Natural killer cell (primary cell): Measurements from ENCODE around the gene TYROBP. TPM values are rescaled to one million over a fixed set of nuclear protein-coding genes. Genes with fewer than 3 reads are reported as not detected.

ENCODE experiments used
- ATAC-seq, 3 donors: fragments of 150-1000 bp in 2 of 3; fragments of 200-7000 bp in 1 of 3; cut with Tn5 transposase; 1 replicate in 1 of 3; 2 replicates in 2 of 3; pipeline ENCODE4 v1.10.0; 2021; ENCODE audit warnings: mild to moderate bottlenecking in 2 of 3, moderate library complexity in 2 of 3
- DNase-seq, 2 donors: peaks; one replicate each; pipeline versions ENCODE4 v3.0.0 to v3.0.0-alpha.2; 2013 to 2021; ENCODE audit warnings: mixed read lengths in 1 of 2
- H3K27ac ChIP-seq: one replicate; pipeline ENCODE4 v1.5.1; 2013; ENCODE audit warnings: mild to moderate bottlenecking, low read length
- H3K27me3 ChIP-seq: one replicate; pipeline ENCODE4 v1.6.1; 2013; ENCODE audit warnings: low read length; ENCODE audit not compliant: control insufficient read depth, insufficient read depth
- H3K36me3 ChIP-seq: one replicate; pipeline ENCODE4 v1.6.1; 2013; ENCODE audit warnings: low read length; ENCODE audit not compliant: control insufficient read depth, insufficient read depth
- H3K4me1 ChIP-seq: one replicate; pipeline ENCODE4 v1.6.1; 2013; ENCODE audit warnings: low read length; ENCODE audit not compliant: control insufficient read depth, insufficient read depth
- H3K4me3 ChIP-seq: one replicate; pipeline ENCODE4 v1.5.1; 2013; ENCODE audit warnings: low read length
- H3K9me3 ChIP-seq: one replicate; pipeline ENCODE4 v1.6.1; 2013; ENCODE audit warnings: low read length; ENCODE audit not compliant: control insufficient read depth, insufficient read depth
- H3K27ac Mint-ChIP-seq, 2 donors: one replicate each; pipeline ENCODE4 v1.8.0; 2022; ENCODE audit warnings: mild to moderate bottlenecking in 2 of 2, mixed read lengths in 2 of 2, moderate library complexity in 1 of 2
- H3K27me3 Mint-ChIP-seq, 2 donors: one replicate each; pipeline ENCODE4 v1.8.0; 2022; ENCODE audit warnings: low read depth in 2 of 2, mixed read lengths in 2 of 2
- H3K36me3 Mint-ChIP-seq: one replicate; pipeline ENCODE4 v1.8.0; 2022; ENCODE audit warnings: mixed read lengths
- H3K4me1 Mint-ChIP-seq, 2 donors: one replicate each; pipeline ENCODE4 v1.8.0; 2022; ENCODE audit warnings: mixed read lengths in 2 of 2
- H3K4me3 Mint-ChIP-seq: one replicate; pipeline ENCODE4 v1.8.0; 2022; ENCODE audit warnings: mild to moderate bottlenecking, moderate library complexity, mixed read lengths
- H3K9me3 Mint-ChIP-seq, 2 donors: one replicate each; pipeline ENCODE4 v1.8.0; 2022; ENCODE audit warnings: mixed read lengths in 2 of 2
- CTCF ChIP-seq: fragments of 200-600 bp; IDR thresholded peaks from one replicate; pipeline ENCODE4 v1.8.0; 2022; ENCODE audit warnings: antibody characterized with exemption
- WGBS: methylation state at CpG from one replicate; pipeline ENCODE4 v1.1.7; 2013; ENCODE audit warnings: missing lambda C conversion rate; ENCODE audit not compliant: insufficient coverage; 5-methylcytosine and 5-hydroxymethylcytosine counted together
- intact Hi-C: fragments of 100-400 bp; cut with micrococcal nuclease; formaldehyde crosslinking; loops from one replicate; pipeline ENCODE4 v1.14.2; 2022
- total RNA-seq, 4 donors: library from RNA; stranded (reverse); fragments of 120-200 nt in 1 of 4; gene quantifications; one replicate each; pipeline versions ENCODE4 v1.2.3 to v1.2.4, GENCODE V29; 2013 to 2022

Gene TYROBP
- total RNA-seq, 3 donors from 2014 or later (not counting 1 experiment from before 2014, with no cell fraction given): 439 to 494 (median 469) TPM

DNA sequence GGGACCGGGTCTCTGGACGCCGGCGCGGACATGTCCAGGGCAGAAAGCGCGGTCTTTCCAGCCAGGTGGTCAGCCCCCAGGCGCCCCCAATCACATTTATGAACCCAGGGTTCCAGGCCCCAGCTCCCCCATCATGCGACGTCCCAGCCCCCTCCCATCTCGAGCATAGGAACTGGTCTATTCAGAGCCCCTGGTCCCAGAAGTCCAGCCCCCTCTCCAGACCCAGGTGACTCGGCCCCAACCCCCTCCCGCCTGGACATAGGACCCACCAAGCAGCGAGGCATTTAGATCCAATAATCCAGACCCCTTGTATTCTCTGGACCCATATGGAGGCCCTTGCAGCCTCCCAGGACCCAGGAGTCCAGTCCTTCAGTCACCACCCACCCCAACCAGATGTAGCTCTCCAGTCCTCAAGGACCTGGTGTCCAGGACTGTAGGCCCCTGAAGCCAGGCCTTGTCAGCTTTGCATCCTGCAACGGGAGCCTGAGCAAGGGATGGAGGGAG is 39.2 kb downstream of the TYROBP start:
- 3% methylated on average over 15 of the region's 15 CpGs for WGBS
- H3K4me3 ChIP-seq: no peak overlapping the region
- no peaks in the 10 kb centered on the region for H3K36me3 Mint-ChIP-seq
- no peak overlapping the region for H3K27ac Mint-ChIP-seq
- no peak for TF ChIP-seq CTCF
- ATAC-seq (no peak), DNase-seq (no peak)
- H3K4me1 ChIP-seq: peaks cover 19% of the 10 kb centered on the region
- H3K27me3 ChIP-seq: peaks cover 35% of the 10 kb centered on the region
- intact Hi-C loops: no loop called here
- peaks cover 50 to 53% of the 10 kb centered on the region in 2 donors for H3K27me3 Mint-ChIP-seq
- H3K9me3 ChIP-seq: no peaks in the 10 kb centered on the region
- no peak overlapping the region for H3K27ac ChIP-seq
- no peaks in the 10 kb centered on the region for H3K36me3 ChIP-seq
- H3K4me3 Mint-ChIP-seq: peak overlapping the region; percentile 40
- H3K9me3 Mint-ChIP-seq: no peaks in the 10 kb centered on the region
- H3K4me1 Mint-ChIP-seq: peaks cover 10 to 17% of the 10 kb centered on the region in 2 donors

DNA sequence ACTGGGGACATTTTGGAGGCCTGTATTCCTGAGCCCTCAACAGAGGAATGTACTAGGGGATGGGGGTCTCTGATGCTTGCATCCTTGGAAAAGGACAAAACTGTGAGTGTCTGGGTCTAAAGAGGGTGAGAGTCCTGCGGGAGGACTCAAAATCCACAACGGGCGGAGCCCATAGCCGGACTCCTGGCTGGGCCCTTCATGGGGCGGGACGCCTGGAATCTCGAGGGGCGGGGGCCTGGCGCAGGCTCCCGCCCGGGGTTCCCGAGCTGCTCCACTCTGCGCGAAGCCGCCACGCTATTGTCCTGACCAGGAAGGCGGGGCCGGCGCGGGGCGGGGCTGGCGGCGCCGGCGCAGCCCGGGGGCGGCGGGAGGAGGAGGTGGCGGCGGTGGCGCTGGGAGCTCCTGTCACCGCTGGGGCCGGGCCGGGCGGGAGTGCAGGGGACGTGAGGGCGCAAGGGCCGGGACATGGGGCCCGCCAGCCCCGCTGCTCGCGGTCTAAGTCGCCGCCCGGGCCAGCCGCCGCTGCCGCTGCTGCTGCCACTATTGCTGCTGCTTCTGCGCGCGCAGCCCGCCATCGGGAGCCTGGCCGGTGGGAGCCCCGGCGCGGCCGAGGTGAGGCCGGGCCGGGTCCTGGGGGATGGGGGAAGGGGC is 39.8 kb downstream of the TYROBP start, which contains the start of gene APLP1:
APLP1 (plus strand) TSS at position 403 of the 651 bp plus-strand sequence; CDS start at position 466, 63 bp downstream.
- H3K36me3 Mint-ChIP-seq: no peaks in the 10 kb centered on the region
- Histone ChIP-seq H3K4me1 (peaks cover 19% of the 10 kb centered on the region), H3K4me3 (no peak within 1 kb of the TSS), H3K9me3 (no peaks in the 10 kb centered on the region), H3K27ac (no peak within 1 kb of the TSS), H3K36me3 (no peaks in the 10 kb centered on the region), H3K27me3 (peaks cover 35% of the 10 kb centered on the region)
- TF ChIP-seq CTCF: no peak
- no peak within 1 kb of the TSS for H3K27ac Mint-ChIP-seq
- peaks cover 10 to 17% of the 10 kb centered on the region in 2 donors for H3K4me1 Mint-ChIP-seq
- WGBS: 2% methylated on average over 60 of the region's 60 CpGs
- intact Hi-C loops: no loop called here
- DNase-seq (peak; percentile 49 to 74), ATAC-seq (peak; percentile 80 to 84 (median 81))
- peak within 1 kb of the TSS; percentile 49 for H3K4me3 Mint-ChIP-seq
- H3K9me3 Mint-ChIP-seq: no peaks in the 10 kb centered on the region
- H3K27me3 Mint-ChIP-seq: peaks cover 50 to 53% of the 10 kb centered on the region in 2 donors

- WGBS: 89% methylated on average over 5 of the region's 5 CpGs
- H3K9me3 ChIP-seq: no peaks in the 10 kb centered on the region
- Mint-ChIP-seq H3K36me3 (no peaks in the 10 kb centered on the region), H3K4me3 (no peak overlapping the region), H3K9me3 (no peaks in the 10 kb centered on the region), H3K27ac (no peak overlapping the region), H3K27me3 (peaks cover 58 to 60% of the 10 kb centered on the region in 2 donors), H3K4me1 (peaks cover 0 to 6% of the 10 kb centered on the region in 2 donors)
- H3K4me3 ChIP-seq: no peak overlapping the region
- DNase-seq (no peak), ATAC-seq (no peak)
- intact Hi-C loops: no loop called here
- H3K27ac ChIP-seq: no peak overlapping the region
- H3K36me3 ChIP-seq: no peaks in the 10 kb centered on the region
- no peak for TF ChIP-seq CTCF
- H3K4me1 ChIP-seq: peaks cover 4% of the 10 kb centered on the region
- H3K27me3 ChIP-seq: peaks cover 21% of the 10 kb centered on the region
Observed at GRCh38 chr19:35863018-35863417, 45.1 kb downstream of the TYROBP start.
